GM12892 (cell line): ENCODE measurements around the gene SBK2.

Source experiments
- POLR2A ChIP-seq: IDR thresholded peaks from 2 replicates; pipeline ENCODE4 v1.6.1; 2011; ENCODE audit warnings: low read depth, low read length, control low read depth
- POLR2AphosphoS5 ChIP-seq: IDR thresholded peaks from 2 replicates; pipeline ENCODE4 v1.6.1; 2011; ENCODE audit warnings: low read depth, low read length, control low read depth
- TAF1 ChIP-seq: IDR thresholded peaks from 2 replicates; pipeline ENCODE4 v1.6.1; 2011; ENCODE audit warnings: low read depth, mild to moderate bottlenecking, control low read depth, low read length, borderline replicate concordance

GRCh38 chr19:55536366-55536765 is 567 bp downstream of the SBK2 start:
- TF ChIP-seq POLR2A (no peak), POLR2AphosphoS5 (no peak), TAF1 (no peak)
